ENCODE measurements around the gene RASSF10.

DNA sequence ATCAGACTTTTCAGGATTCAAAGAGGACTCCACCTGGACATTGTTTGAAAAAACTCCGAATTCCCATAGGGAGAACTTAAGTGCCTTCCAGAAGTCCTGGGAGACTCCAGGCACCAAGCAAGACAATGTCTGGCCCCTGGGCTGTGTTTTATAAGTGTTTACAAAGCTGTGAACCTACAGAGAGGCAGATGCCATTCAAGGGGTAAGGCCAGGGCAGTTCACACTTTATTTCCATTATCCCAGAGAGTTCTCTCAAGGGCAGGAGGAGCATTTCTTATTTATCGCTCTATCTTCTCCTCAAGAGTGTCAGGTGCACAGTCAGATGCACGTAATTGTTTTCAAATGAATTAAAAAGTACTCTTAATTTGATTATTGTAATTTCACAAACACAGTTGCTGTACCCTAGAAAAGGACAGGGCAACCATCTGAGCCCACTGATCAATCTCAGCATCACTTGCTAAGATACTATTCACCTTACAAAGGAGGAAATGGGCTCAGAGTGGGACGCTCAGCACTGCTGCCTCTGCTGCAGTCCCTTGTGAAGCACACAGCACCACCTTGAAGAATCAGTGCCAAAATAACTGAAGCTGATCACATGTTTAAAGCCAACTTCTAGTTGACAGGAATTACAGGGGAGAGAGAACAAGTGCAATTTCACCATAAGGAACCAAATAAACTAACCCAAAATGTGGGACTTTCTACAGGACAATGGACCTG lies 35.0 kb downstream of the RASSF10 start:
- TF ChIP-seq CTCF (IDR thresholded peaks at IDR 0.05) (no peak), CEBPB (IDR thresholded peaks at IDR 0.05) (no peak), MAX (IDR thresholded peaks at IDR 0.05) (no peak), GATA3 (IDR thresholded peaks at IDR 0.05; ENCODE audit: borderline replicate concordance) (no peak), PBX3 (IDR thresholded peaks at IDR 0.05) (no peak), TP53 (CRISPR knock-in tag; IDR thresholded peaks at IDR 0.05) (no peak), POLR2A (IDR thresholded peaks at IDR 0.05; ENCODE audit: low read length) (no peak), SMC3 (IDR thresholded peaks at IDR 0.05) (no peak), MAZ (IDR thresholded peaks at IDR 0.05; ENCODE audit: borderline replicate concordance, low read depth, low read length) (no peak)
- TF ChIP-seq, protein P1, sequence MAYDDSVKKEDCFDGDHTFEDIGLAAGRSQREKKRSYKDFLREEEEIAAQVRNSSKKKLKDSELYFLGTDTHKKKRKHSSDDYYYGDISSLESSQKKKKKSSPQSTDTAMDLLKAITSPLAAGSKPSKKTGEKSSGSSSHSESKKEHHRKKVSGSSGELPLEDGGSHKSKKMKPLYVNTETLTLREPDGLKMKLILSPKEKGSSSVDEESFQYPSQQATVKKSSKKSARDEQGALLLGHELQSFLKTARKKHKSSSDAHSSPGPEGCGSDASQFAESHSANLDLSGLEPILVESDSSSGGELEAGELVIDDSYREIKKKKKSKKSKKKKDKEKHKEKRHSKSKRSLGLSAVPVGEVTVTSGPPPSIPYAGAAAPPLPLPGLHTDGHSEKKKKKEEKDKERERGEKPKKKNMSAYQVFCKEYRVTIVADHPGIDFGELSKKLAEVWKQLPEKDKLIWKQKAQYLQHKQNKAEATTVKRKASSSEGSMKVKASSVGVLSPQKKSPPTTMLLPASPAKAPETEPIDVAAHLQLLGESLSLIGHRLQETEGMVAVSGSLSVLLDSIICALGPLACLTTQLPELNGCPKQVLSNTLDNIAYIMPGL (CRISPR knock-in tag; IDR thresholded peaks at IDR 0.05; ENCODE audit: borderline replicate concordance), result no peak

Measured in A549 (cell line).